Upper lobe of left lung (tissue), 6 donors: ENCODE data around the gene MAMDC2. TPM values are rescaled to one million over a fixed set of nuclear protein-coding genes. Genes with fewer than 3 reads are reported as not detected.

Experiments used
- ATAC-seq, 2 donors: fragments of 200-7000 bp; cut with Tn5 transposase; one replicate each; pipeline ENCODE4 v1.9.1; 2022; ENCODE audit warnings: mild to moderate bottlenecking in 2 of 2, moderate library complexity in 2 of 2; ENCODE audit not compliant: low FRiP score in 2 of 2
- DNase-seq, 2 donors: peaks; one replicate each; pipeline ENCODE4 v3.0.0-alpha.2; 2019 to 2020
- H3K27ac ChIP-seq, 4 donors: fragments of 200-600 bp; sonication (generic); one replicate each; pipeline ENCODE4 v1.5.1; 2016 to 2019
- H3K27me3 ChIP-seq, 4 donors: fragments of 200-600 bp; sonication (generic); one replicate each; pipeline ENCODE4 v1.5.1; 2017 to 2019
- H3K36me3 ChIP-seq, 4 donors: fragments of 200-600 bp; sonication (generic); one replicate each; pipeline ENCODE4 v1.5.1; 2016 to 2019
- H3K4me1 ChIP-seq, 4 donors: fragments of 200-600 bp; sonication (generic); one replicate each; pipeline ENCODE4 v1.5.1; 2018 to 2019
- H3K4me3 ChIP-seq, 4 donors: fragments of 200-600 bp; sonication (generic); one replicate each; pipeline ENCODE4 v1.5.1; 2017 to 2019; ENCODE audit warnings: mild to moderate bottlenecking in 2 of 4, moderate library complexity in 1 of 4
- H3K9me3 ChIP-seq, 4 donors: fragments of 200-600 bp; sonication (generic); one replicate each; pipeline ENCODE4 v1.5.1; 2018 to 2019
- CTCF ChIP-seq, 6 experiments: fragments of 450-650 bp in 4 of 6; fragments of 200-600 bp in 2 of 6; sonication (generic) in 2 of 6; IDR thresholded peaks; one replicate each; pipeline ENCODE4 v1.5.1; 2016 to 2019; ENCODE audit warnings: antibody characterized with exemption in 6 of 6
- EP300 ChIP-seq, 4 donors: sonication (generic); formaldehyde crosslinking; IDR thresholded peaks; one replicate each; pipeline ENCODE4 v1.5.1; 2017; ENCODE audit warnings: antibody characterized with exemption in 4 of 4, control low read depth in 2 of 4
- POLR2A ChIP-seq, 4 donors: fragments of 450-650 bp; IDR thresholded peaks; one replicate each; pipeline ENCODE4 v1.5.1; 2016 to 2017; ENCODE audit warnings: antibody characterized with exemption in 4 of 4, mild to moderate bottlenecking in 2 of 4
- POLR2AphosphoS5 ChIP-seq, 2 donors: sonication (generic); formaldehyde crosslinking; IDR thresholded peaks; one replicate each; pipeline ENCODE4 v1.5.1; 2017; ENCODE audit warnings: antibody characterized with exemption in 2 of 2
- WGBS, 2 donors: methylation state at CpG; one replicate each; pipeline ENCODE4 v1.1.5; 2017 to 2018; 5-methylcytosine and 5-hydroxymethylcytosine counted together
- total RNA-seq, 6 donors: library from RNA; depleted of rRNA in 4 of 6; stranded (reverse); fragments of >200 nt in 4 of 6; gene quantifications; one replicate each; pipeline versions ENCODE4 v1.1.0 to v1.2.1, GENCODE V29; 2016 to 2021
- donor health status: DM: no; HTN: no; CAD: no; lungs with moderate emphysema.
- donor health status: DM: no; HTN: yes; CAD: no; lungs with severe emphysema.

The MAMDC2 gene
- total RNA-seq, 6 donors from 2014 or later, result 26.5 to 50.1 (median 46.5) TPM

- Histone ChIP-seq H3K4me1 (peaks cover 0 to 9% (median 6%) of the 10 kb centered on the region in 4 donors), H3K27ac (no peak overlapping the region), H3K4me3 (no peak overlapping the region), H3K9me3 (no peaks in the 10 kb centered on the region), H3K36me3 (no peaks in the 10 kb centered on the region), H3K27me3 (no peaks in the 10 kb centered on the region)
- DNase-seq (no peak), ATAC-seq (no peak)
- TF ChIP-seq POLR2AphosphoS5 (IDR thresholded peaks at IDR 0.05) (no peak), POLR2A (IDR thresholded peaks at IDR 0.05) (no peak), CTCF (IDR thresholded peaks at IDR 0.05) (no peak), EP300 (IDR thresholded peaks at IDR 0.05) (no peak)
- WGBS, 2 donors, result 89 to 96% methylated on average over 1 of the region's 1 CpG
Observed at GRCh38 chr9:69999315-69999714, 44.3 kb upstream of the MAMDC2 start.

GRCh38 chr9:70000469-70000868 lies 43.2 kb upstream of the MAMDC2 start:
- H3K36me3 ChIP-seq, result no peaks in the 10 kb centered on the region
- no peak overlapping the region for H3K4me3 ChIP-seq
- H3K4me1 ChIP-seq, result peaks cover 0 to 9% (median 6%) of the 10 kb centered on the region in 4 donors
- no peak for TF ChIP-seq CTCF (IDR thresholded peaks at IDR 0.05)
- no peak for TF ChIP-seq POLR2A (IDR thresholded peaks at IDR 0.05)
- no peak for TF ChIP-seq EP300 (IDR thresholded peaks at IDR 0.05)
- no peak for TF ChIP-seq POLR2AphosphoS5 (IDR thresholded peaks at IDR 0.05)
- DNase-seq, result no peak
- H3K27me3 ChIP-seq, result no peaks in the 10 kb centered on the region
- no peak overlapping the region for H3K27ac ChIP-seq
- ATAC-seq, result no peak
- H3K9me3 ChIP-seq, result no peaks in the 10 kb centered on the region
- WGBS, 2 donors, result 77 to 85% methylated on average over 3 of the region's 3 CpGs

GRCh38 chr9:70003901-70004714 lies 39.5 kb upstream of the MAMDC2 start:
- TF ChIP-seq CTCF (IDR thresholded peaks at IDR 0.05), result no peak
- TF ChIP-seq POLR2A (IDR thresholded peaks at IDR 0.05), result no peak
- TF ChIP-seq POLR2AphosphoS5 (IDR thresholded peaks at IDR 0.05), result no peak
- no peak for TF ChIP-seq EP300 (IDR thresholded peaks at IDR 0.05)
- Histone ChIP-seq H3K27ac (no peak overlapping the region), H3K4me3 (no peak overlapping the region), H3K4me1 (no peaks in the 10 kb centered on the region), H3K27me3 (no peaks in the 10 kb centered on the region), H3K36me3 (no peaks in the 10 kb centered on the region), H3K9me3 (no peaks in the 10 kb centered on the region)
- ATAC-seq (no peak), DNase-seq (no peak)
- 55 to 71% methylated on average over 2 of the region's 2 CpGs for WGBS, 2 donors

GRCh38 chr9:70006306-70006705 lies 37.3 kb upstream of the MAMDC2 start:
- no peaks in the 10 kb centered on the region for H3K27me3 ChIP-seq
- TF ChIP-seq POLR2AphosphoS5 (IDR thresholded peaks at IDR 0.05) (no peak), CTCF (IDR thresholded peaks at IDR 0.05) (no peak), EP300 (IDR thresholded peaks at IDR 0.05) (no peak), POLR2A (IDR thresholded peaks at IDR 0.05) (no peak)
- no peak for ATAC-seq
- no peaks in the 10 kb centered on the region for H3K36me3 ChIP-seq
- no peak overlapping the region for H3K4me3 ChIP-seq
- H3K27ac ChIP-seq, result no peak overlapping the region
- 48 to 51% methylated on average over 3 of the region's 3 CpGs for WGBS, 2 donors
- DNase-seq, result no peak
- H3K9me3 ChIP-seq, result no peaks in the 10 kb centered on the region
- no peaks in the 10 kb centered on the region for H3K4me1 ChIP-seq

GRCh38 chr9:70007831-70008230 lies 35.8 kb upstream of the MAMDC2 start:
- Histone ChIP-seq H3K27ac (no peak overlapping the region), H3K4me3 (no peak overlapping the region), H3K36me3 (no peaks in the 10 kb centered on the region), H3K27me3 (no peaks in the 10 kb centered on the region), H3K9me3 (no peaks in the 10 kb centered on the region), H3K4me1 (no peaks in the 10 kb centered on the region)
- no peak for DNase-seq
- TF ChIP-seq POLR2AphosphoS5 (IDR thresholded peaks at IDR 0.05) (no peak), CTCF (IDR thresholded peaks at IDR 0.05) (no peak), EP300 (IDR thresholded peaks at IDR 0.05) (no peak), POLR2A (IDR thresholded peaks at IDR 0.05) (no peak)
- WGBS, 2 donors, result 81 to 88% methylated on average over 2 of the region's 2 CpGs
- ATAC-seq, result no peak
